ENCODE data around the gene LACTBL1.

The LACTBL1 gene

GRCh38 chr1:22913421-22914141, 59.1 kb downstream of the LACTBL1 start:
- DNase-seq (ENCODE audit: low read depth), result no peak

DNA sequence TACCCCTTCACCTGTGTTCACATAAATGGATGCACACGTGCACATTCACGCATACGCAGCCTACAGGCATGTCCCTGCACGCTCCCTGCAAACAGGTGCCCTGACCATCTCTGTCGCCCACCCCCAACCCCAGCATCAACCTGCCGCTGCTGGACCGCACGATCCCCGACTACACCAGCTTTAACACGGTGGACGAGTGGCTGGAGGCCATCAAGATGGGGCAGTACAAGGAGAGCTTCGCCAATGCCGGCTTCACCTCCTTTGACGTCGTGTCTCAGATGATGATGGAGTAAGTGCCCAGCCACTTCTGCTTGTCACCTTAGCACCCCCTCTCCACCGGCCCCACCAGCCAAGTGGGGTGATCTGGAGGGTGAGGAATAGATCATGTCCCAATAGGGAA, 60.4 kb downstream of the LACTBL1 start:
- DNase-seq (ENCODE audit: low read depth), result no peak

DNA sequence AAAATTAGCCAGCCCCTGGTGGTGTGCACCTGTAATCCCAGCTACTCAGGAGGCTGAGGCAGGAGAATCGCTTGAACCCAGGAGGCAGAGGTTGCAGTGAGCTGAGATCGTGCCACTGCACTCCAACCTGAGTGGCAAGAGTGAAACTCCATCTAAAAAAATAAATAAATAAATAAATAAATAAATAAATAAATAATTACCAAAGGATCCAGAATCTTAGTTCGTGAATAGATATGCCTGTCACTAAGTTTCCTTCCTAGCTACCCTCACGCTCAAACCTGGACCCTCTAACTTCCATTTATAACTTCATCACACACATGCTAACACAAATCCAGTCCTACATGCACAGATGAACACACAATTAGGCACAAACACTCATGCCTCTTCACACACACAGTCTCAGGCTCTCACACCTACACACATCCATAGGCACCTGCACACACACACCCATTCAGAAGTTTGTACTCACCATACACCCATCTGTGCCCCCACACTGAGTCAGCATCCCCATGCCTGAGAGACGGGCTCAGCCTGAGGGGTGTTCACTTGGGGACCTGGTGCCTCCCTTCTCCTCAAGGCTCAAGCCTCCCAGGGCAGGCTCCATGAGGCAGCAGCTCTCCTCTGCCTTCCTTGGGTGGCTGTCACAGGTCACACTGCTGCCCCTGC, 61.5 kb downstream of the LACTBL1 start:
- DNase-seq (ENCODE audit: low read depth), result no peak

- DNase-seq (ENCODE audit: low read depth), result no peak
Measured at GRCh38 chr1:22910286-22910685, 62.4 kb downstream of the LACTBL1 start.

- no peak for DNase-seq (ENCODE audit: low read depth)
Measured at GRCh38 chr1:22908880-22909426, 63.7 kb downstream of the LACTBL1 start.

DNA sequence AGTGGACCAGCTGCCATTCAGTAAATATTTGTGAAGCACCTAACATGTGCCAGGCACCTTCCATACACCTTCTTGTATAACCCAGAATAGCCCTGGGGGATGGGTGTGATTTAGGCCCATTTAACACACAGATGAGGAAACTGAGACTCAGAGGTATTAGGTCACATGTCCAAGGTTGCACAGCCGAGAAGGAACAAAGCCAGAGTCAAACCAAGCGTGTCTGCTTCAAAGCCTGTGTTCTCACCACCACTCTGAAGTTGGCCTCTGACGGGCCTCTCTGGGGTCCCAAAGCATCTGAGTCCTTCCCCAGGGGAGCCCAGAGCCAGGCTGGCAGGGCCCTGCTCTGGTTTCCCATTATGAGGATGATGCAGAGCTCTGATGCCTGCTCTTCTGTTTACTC, 65.1 kb downstream of the LACTBL1 start:
- DNase-seq (ENCODE audit: low read depth), result no peak

- DNase-seq (ENCODE audit: low read depth), result no peak
Measured at GRCh38 chr1:22906968-22907367, 65.7 kb downstream of the LACTBL1 start.

DNA sequence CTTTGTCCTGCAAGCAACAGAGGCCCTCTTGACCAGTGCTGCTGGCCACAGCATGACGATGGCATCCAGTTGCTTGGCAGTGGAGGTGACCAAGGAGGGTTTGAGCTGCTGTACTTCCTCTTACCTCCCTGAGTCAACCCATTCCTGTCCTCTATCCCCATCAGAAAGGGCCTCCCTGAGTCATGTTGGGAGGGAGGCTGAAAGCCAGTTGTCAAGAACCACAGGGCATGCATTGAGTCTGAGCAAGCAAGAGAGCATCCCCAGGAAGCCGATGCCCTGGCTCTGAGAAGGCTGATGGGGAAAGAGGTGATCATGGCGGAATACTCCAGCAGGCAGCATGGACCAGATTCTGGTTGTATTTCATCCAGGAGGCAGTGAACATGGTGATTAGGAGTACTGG, 69.6 kb downstream of the LACTBL1 start:
- DNase-seq (ENCODE audit: low read depth), result no peak
